K562 (cell line): ENCODE results near the gene WASF1. TPM values are rescaled to one million over a fixed set of nuclear protein-coding genes. Genes with fewer than 3 reads are reported as not detected.

Experiments used
- ATAC-seq: fragments of 200-7000 bp; cut with Tn5 transposase; 3 replicates; pipeline ENCODE4 v1.9.1; 2020; ENCODE audit warnings: moderate library complexity
- BruUV-seq: library from RNA; stranded (reverse); fragments of 400-500 nt; replicated peaks from 2 replicates; lab custom pipeline; 2021; lab: Mats Ljungman, UMichigan
- CTCF ChIA-PET: fragments of 300-600 bp; formaldehyde crosslinking; extraction: SDS; loops from one replicate; lab custom pipeline; 2021; ENCODE audit warnings: low intra/inter-chr PET ratio; lab: Yijun Ruan, JAX
- POLR2A ChIA-PET: fragments of 300-600, 350-650 bp; sonication (Branson Sonifier 250); formaldehyde crosslinking; extraction: SDS; loops from one replicate; lab custom pipeline; 2021; ENCODE audit warnings: antibody characterized with exemption, inconsistent platforms; lab: Yijun Ruan, JAX
- DNase-seq, 4 experiments: peaks; one replicate each; pipeline versions ENCODE4 v3.0.0 to v3.0.0-alpha.2; 2011 to 2018; ENCODE audit warnings: low spot score in 3 of 4, mixed read lengths in 3 of 4; ENCODE audit errors: extremely low read depth in 1 of 4
- FAIRE-seq: peaks from 2 replicates; lab custom pipeline; 2011; peaks lifted over from hg19 to GRCh38; lab: Jason Lieb, UNC
- H2AFZ ChIP-seq: 2 replicates; pipeline ENCODE4 v1.6.0; 2011; ENCODE audit warnings: low read depth, low read length, control low read depth, inconsistent platforms
- H3K27ac ChIP-seq: fragments of 200-600 bp; 3 replicates; pipeline ENCODE4 v1.8.0; 2011; ENCODE audit warnings: low read depth, mild to moderate bottlenecking, control low read depth, inconsistent platforms, low read length, moderate library complexity, mixed read lengths; ENCODE audit errors: extremely low read depth
- H3K27me3 ChIP-seq, 2 experiments: fragments of 300-600 bp in 1 of 2; 2 replicates in 1 of 2; 3 replicates in 1 of 2; pipeline versions ENCODE4 v1.6.0 to v1.8.0; 2011; ENCODE audit warnings: inconsistent platforms in 2 of 2, low read length in 2 of 2, mild to moderate bottlenecking in 1 of 2, mixed read lengths in 1 of 2, moderate library complexity in 1 of 2; ENCODE audit not compliant: control insufficient read depth in 2 of 2, insufficient read depth in 2 of 2
- H3K36me3 ChIP-seq: fragments of 300-600 bp; 3 replicates; pipeline ENCODE4 v1.8.0; 2011; ENCODE audit warnings: mild to moderate bottlenecking, low read length, inconsistent platforms; ENCODE audit not compliant: control insufficient read depth, insufficient read depth
- H3K4me1 ChIP-seq, 2 experiments: fragments of 200-600 bp in 1 of 2; replicated peaks in 1 of 2; 2 replicates in 1 of 2; 3 replicates in 1 of 2; pipeline versions ENCODE4 v1.5.1 to v1.8.0; 2011; ENCODE audit warnings: inconsistent platforms in 2 of 2, low read length in 2 of 2, mild to moderate bottlenecking in 1 of 2, mixed read lengths in 1 of 2, moderate library complexity in 1 of 2; ENCODE audit not compliant: control insufficient read depth in 2 of 2, insufficient read depth in 2 of 2
- H3K4me2 ChIP-seq: 2 replicates; pipeline ENCODE4 v1.6.1; 2011; ENCODE audit warnings: low read length, control low read depth, inconsistent platforms, mixed read lengths; ENCODE audit not compliant: insufficient read depth
- H3K4me3 ChIP-seq: fragments of 200-600 bp; sonication (generic), shearing (Covaris generic); 2 replicates; pipeline ENCODE4 v1.5.1; 2016; ENCODE audit warnings: control low read depth, inconsistent platforms
- H3K79me2 ChIP-seq: fragments of 200-600 bp; 3 replicates; pipeline ENCODE4 v1.8.0; 2011; ENCODE audit warnings: low read length, inconsistent platforms; ENCODE audit not compliant: control insufficient read depth, insufficient read depth
- H3K9ac ChIP-seq, 2 experiments: 2 replicates each; pipeline versions ENCODE4 v1.6.0 to v1.6.1; 2011; ENCODE audit warnings: low read depth in 2 of 2, low read length in 2 of 2, control low read depth in 1 of 2, inconsistent platforms in 1 of 2, mild to moderate bottlenecking in 1 of 2, mixed read lengths in 1 of 2; ENCODE audit not compliant: insufficient read depth in 1 of 2
- H3K9me1 ChIP-seq: one replicate; pipeline ENCODE4 v1.6.0; 2011; ENCODE audit warnings: inconsistent platforms, mild to moderate bottlenecking, low read length, moderate library complexity; ENCODE audit not compliant: control insufficient read depth, insufficient read depth
- H3K9me3 ChIP-seq: replicated peaks from 2 replicates; pipeline ENCODE4 v1.5.1; 2011; ENCODE audit warnings: low read depth, low read length, inconsistent platforms; ENCODE audit not compliant: control insufficient read depth, insufficient read depth
- H4K20me1 ChIP-seq: replicated peaks from 2 replicates; pipeline ENCODE4 v1.6.1; 2011; ENCODE audit warnings: low read length, inconsistent platforms, mixed read lengths; ENCODE audit not compliant: control insufficient read depth, insufficient read depth
- CEBPB ChIP-seq: fragments of 450-650 bp; IDR thresholded peaks from 2 replicates; pipeline ENCODE4 v1.6.1; 2016; ENCODE audit warnings: missing genetic modification characterization, missing compliant biosample characterization
- CSDE1 ChIP-seq, 2 experiments: fragments of 450-650 bp; IDR thresholded peaks; 2 replicates each; pipeline ENCODE4 v1.6.1; 2016; ENCODE audit warnings: mild to moderate bottlenecking in 1 of 2
- ELK3 ChIP-seq: fragments of 450-650 bp; formaldehyde crosslinking; IDR thresholded peaks from 2 replicates; pipeline ENCODE4 v1.4.0; 2020; ENCODE audit warnings: mild to moderate bottlenecking
- ILK ChIP-seq: fragments of 450-650 bp; IDR thresholded peaks from 2 replicates; pipeline ENCODE4 v1.6.1; 2016; ENCODE audit warnings: missing genetic modification characterization, low read depth, mild to moderate bottlenecking, missing compliant biosample characterization, moderate library complexity, borderline replicate concordance
- JUND ChIP-seq, 2 experiments: IDR thresholded peaks; 2 replicates in 1 of 2; 3 replicates in 1 of 2; pipeline ENCODE4 v1.6.1; 2011; ENCODE audit warnings: borderline replicate concordance in 2 of 2, low read depth in 2 of 2, low read length in 2 of 2, improper control_type of control experiment in 1 of 2, missing biosample characterization in 1 of 2, missing genetic modification characterization in 1 of 2, missing genetic modification reagents in 1 of 2
- MNT ChIP-seq, 2 experiments: fragments of 450-650 bp; conservative IDR thresholded peaks; 2 replicates each; pipeline ENCODE4 v1.6.1; 2017; ENCODE audit warnings: mild to moderate bottlenecking in 2 of 2, moderate library complexity in 2 of 2
- NCOA1 ChIP-seq: fragments of 450-650 bp; IDR thresholded peaks from 2 replicates; pipeline ENCODE4 v1.6.1; 2016; ENCODE audit warnings: low read depth
- TCF7L2 ChIP-seq: fragments of 150-350 bp; IDR thresholded peaks from 2 replicates; pipeline ENCODE4 v1.6.1; 2016; ENCODE audit warnings: low read depth, mild to moderate bottlenecking, low read length, moderate library complexity
- TSHZ1 ChIP-seq: fragments of 250-450 bp; sonication (Bioruptor Pico); IDR thresholded peaks from 2 replicates; pipeline ENCODE4 v1.4.0; 2020; ENCODE audit warnings: mild to moderate bottlenecking, moderate library complexity
- WGBS: fragments of 100-300 bp; shearing (Covaris generic); methylation state at CpG from one replicate; pipeline ENCODE4 v1.1.6; 2016; ENCODE audit warnings: low coverage, mixed read lengths; ENCODE audit not compliant: insufficient coverage; ENCODE audit errors: missing lambda C conversion rate; 5-methylcytosine and 5-hydroxymethylcytosine counted together
- in situ Hi-C: fragments of 300-500 bp; cut with MboI; formaldehyde crosslinking; loops from 4 replicates; pipeline ENCODE4 v1.15.0; 2018; ENCODE audit warnings: inconsistent platforms, mixed read lengths
- intact Hi-C: fragments of 100-400 bp; cut with micrococcal nuclease; formaldehyde crosslinking; loops from 2 replicates; pipeline ENCODE4 v1.14.2; 2022
- polyA plus RNA-seq, 8 experiments: library from polyadenylated mRNA; depleted of rRNA in 4 of 8; stranded (reverse) in 5 of 8; unstranded in 3 of 8; fragments of >200 nt; fragmentation: Nextera tagmentation in 2 of 8; fragmentation: Illumina TruSeq in 1 of 8; extraction: Ambion mirVana in 2 of 8; extraction: Trizol in 1 of 8; gene quantifications; 2 replicates each; pipeline versions ENCODE4 v1.2.1 to v1.2.3, GENCODE V29; 2011 to 2014; ENCODE audit warnings: inconsistent platforms in 1 of 8, missing spikeins in 1 of 8
- total RNA-seq, 7 experiments: library from RNA; depleted of rRNA in 6 of 7; stranded (reverse); fragments of >200 nt in 6 of 7; fragmentation: Illumina TruSeq in 2 of 7; extraction: Trizol in 2 of 7; gene quantifications; 2 replicates each; pipeline versions ENCODE4 v1.2.1 to v1.2.3, GENCODE V29; 2011 to 2021; ENCODE audit warnings: low replicate concordance in 1 of 7

The WASF1 gene
- total and polyA plus RNA-seq, 9 of the 15 experiments (the other 6 are each of a cell fraction or from before 2014, with no cell fraction given) = 2.1 to 18.2 (median 7.4) TPM

- Histone ChIP-seq H3K27me3 (no peaks in the 10 kb centered on the region), H3K36me3 (no peaks in the 10 kb centered on the region), H3K27ac (no peak overlapping the region), H2AFZ (no peak overlapping the region), H3K4me1 (peaks cover 0 to 3% of the 10 kb centered on the region in 2 experiments; a peak in 1 of 5 replicates), H3K4me3 (no peak overlapping the region), H3K9me3 (no peaks in the 10 kb centered on the region; the same call in 1 of the 2 replicates), H3K4me2 (no peak overlapping the region), H4K20me1 (no peaks in the 10 kb centered on the region), H3K9ac (no peak overlapping the region), H3K79me2 (no peaks in the 10 kb centered on the region), H3K9me1 (no peaks in the 10 kb centered on the region)
- DNase-seq (no peak), ATAC-seq (no peak), FAIRE-seq (no peak)
- BruUV-seq = no TSS peak
- in situ Hi-C loops = no loop called here
- ChIA-PET POLR2A (no interaction called here), CTCF (no interaction called here)
- intact Hi-C loops = no loop called here
- 78% methylated on average over 5 of the region's 9 CpGs for WGBS
- TF ChIP-seq CSDE1 (IDR thresholded peaks at IDR 0.05) (no peak), MNT (conservative IDR thresholded peaks at IDR 0.05) (no peak), TSHZ1 (no peak), ELK3 (CRISPR knock-in tag) (no peak), CEBPB (no peak), NCOA1 (no peak), JUND (IDR thresholded peaks at IDR 0.05; ENCODE audit: borderline replicate concordance, low read depth, low read length) (no peak), JUND (tag; IDR thresholded peaks at IDR 0.05; ENCODE audit: borderline replicate concordance, low read depth, low read length) (no peak), TCF7L2 (no peak), ILK (tag) (no peak)
These were observed 40.4 kb downstream of the WASF1 start for GRCh38 chr6:110139052-110139451.
